GM12891 (cell line): ENCODE measurements around the gene LAMB4.

Experiments
- POLR2A ChIP-seq: IDR thresholded peaks from 2 replicates; pipeline ENCODE4 v1.6.1; 2011; ENCODE audit warnings: low read depth, low read length, control low read depth
- TAF1 ChIP-seq: IDR thresholded peaks from 2 replicates; pipeline ENCODE4 v1.6.1; 2011; ENCODE audit warnings: low read depth, low read length, control low read depth

DNA sequence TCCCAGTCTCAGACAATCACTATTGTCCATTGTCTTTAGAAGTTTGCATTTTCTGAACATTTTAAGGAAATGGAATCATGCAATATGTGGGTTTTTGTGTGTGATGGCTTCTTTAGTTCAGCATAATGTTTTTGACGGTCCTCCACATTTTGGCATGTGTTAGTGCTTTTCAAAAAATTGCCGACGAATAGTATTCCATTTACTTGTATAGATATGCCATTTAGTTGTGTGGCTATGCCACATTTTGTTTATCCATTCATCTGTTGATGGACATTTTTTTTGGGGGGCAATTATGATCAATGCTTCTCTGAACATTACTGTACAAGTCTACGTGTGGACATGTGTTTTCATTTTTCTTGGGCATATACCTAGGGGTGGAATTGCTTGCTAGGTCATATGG, 12.0 kb upstream of the LAMB4 start:
- TF ChIP-seq POLR2A (no peak), TAF1 (no peak)
